Fibroblast of villous mesenchyme (primary cell): Measurements from ENCODE around the gene KY. TPM values are rescaled to one million over a fixed set of nuclear protein-coding genes. Genes with fewer than 3 reads are reported as not detected.

Experiments used
- DNase-seq: peaks from one replicate; pipeline ENCODE4 v3.0.0-alpha.2; 2010; ENCODE audit warnings: low read depth
- H3K4me3 ChIP-seq: 2 replicates; pipeline ENCODE4 v1.5.1; 2011; ENCODE audit warnings: low read depth, mild to moderate bottlenecking, low read length
- total RNA-seq: library from RNA; depleted of rRNA; stranded (reverse); fragments of >200 nt; gene quantifications from 2 replicates; pipeline ENCODE4 v1.2.3, GENCODE V29; 2012
- TF ChIP-seq, protein P1 (sequence below): IDR thresholded peaks from 2 replicates; pipeline ENCODE4 v1.5.1; 2012; ENCODE audit warnings: low read depth, mild to moderate bottlenecking, low read length; ENCODE audit not compliant: insufficient read depth

Gene KY
- total RNA-seq, 1 donor = not detected

DNA sequence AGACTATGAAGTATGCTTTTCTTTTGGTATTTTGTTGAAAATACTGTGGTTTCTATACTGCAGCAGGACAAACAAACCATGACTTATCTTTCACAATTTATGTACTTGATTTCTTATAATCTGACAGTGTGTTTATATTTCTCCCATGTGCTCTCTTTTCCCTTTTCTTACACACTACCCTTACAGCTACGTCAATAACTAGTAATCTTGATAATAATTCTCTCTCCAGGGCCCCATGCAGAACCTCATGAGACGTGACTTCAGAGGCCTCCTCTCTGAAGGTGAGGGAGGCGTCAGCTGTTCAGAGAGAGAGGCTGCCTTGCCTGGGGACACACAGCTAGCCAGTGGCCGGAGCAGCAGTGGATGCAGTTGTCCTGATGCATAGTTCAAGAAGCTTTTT is 35.9 kb downstream of the KY start:
- peak; percentile 29 for DNase-seq
- TF ChIP-seq, protein P1, sequence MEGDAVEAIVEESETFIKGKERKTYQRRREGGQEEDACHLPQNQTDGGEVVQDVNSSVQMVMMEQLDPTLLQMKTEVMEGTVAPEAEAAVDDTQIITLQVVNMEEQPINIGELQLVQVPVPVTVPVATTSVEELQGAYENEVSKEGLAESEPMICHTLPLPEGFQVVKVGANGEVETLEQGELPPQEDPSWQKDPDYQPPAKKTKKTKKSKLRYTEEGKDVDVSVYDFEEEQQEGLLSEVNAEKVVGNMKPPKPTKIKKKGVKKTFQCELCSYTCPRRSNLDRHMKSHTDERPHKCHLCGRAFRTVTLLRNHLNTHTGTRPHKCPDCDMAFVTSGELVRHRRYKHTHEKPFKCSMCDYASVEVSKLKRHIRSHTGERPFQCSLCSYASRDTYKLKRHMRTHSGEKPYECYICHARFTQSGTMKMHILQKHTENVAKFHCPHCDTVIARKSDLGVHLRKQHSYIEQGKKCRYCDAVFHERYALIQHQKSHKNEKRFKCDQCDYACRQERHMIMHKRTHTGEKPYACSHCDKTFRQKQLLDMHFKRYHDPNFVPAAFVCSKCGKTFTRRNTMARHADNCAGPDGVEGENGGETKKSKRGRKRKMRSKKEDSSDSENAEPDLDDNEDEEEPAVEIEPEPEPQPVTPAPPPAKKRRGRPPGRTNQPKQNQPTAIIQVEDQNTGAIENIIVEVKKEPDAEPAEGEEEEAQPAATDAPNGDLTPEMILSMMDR = no peak
- no peak overlapping the region for H3K4me3 ChIP-seq

DNA sequence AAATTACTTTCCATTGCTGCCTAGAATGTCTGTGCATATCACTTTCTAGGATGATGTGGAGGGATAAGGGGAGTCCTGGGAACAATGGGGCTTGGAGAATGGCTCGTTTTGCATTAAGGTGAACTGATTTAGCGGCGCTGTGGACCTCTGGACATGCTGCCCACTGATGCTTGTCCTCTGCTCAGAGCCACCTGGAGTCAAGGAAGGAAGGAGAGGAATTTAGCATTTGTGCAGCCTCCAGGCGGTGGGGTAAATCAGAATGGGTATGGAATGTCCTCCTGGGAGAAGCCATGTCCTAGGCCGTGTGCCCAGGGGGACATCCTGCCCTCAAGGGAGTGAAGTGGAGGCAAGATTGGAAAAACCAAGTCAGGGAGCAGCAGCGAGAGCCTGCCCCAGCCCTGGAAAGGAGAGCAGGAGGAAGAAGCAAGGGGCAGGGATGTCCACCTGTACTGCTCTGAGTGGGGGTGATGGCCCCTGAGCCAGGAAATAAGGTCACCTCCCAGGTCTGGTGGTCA is 37.8 kb downstream of the KY start:
- DNase-seq = no peak
- no peak overlapping the region for H3K4me3 ChIP-seq
- TF ChIP-seq, protein P1 = no peak

DNA sequence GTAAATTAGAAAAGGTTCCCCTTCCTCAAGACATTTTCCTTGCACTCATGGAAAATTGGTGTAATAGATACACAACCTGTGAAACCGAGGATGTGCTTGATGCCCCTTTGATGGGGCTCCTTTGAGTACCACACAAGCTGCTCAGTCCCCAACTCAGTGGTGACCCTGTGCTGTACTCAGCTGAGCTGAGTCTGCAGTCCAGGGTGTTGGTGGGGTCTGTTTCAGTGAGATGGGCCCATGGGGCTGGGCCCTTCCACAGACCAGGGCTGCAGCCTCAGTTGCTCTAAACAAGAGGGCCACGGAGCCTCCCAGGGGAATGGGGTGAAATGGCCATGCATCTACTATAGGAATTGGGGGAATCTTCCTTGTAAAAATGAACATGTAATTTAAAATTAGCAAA is 39.3 kb downstream of the KY start:
- TF ChIP-seq, protein P1 = no peak
- no peak for DNase-seq
- H3K4me3 ChIP-seq = no peak overlapping the region

DNA sequence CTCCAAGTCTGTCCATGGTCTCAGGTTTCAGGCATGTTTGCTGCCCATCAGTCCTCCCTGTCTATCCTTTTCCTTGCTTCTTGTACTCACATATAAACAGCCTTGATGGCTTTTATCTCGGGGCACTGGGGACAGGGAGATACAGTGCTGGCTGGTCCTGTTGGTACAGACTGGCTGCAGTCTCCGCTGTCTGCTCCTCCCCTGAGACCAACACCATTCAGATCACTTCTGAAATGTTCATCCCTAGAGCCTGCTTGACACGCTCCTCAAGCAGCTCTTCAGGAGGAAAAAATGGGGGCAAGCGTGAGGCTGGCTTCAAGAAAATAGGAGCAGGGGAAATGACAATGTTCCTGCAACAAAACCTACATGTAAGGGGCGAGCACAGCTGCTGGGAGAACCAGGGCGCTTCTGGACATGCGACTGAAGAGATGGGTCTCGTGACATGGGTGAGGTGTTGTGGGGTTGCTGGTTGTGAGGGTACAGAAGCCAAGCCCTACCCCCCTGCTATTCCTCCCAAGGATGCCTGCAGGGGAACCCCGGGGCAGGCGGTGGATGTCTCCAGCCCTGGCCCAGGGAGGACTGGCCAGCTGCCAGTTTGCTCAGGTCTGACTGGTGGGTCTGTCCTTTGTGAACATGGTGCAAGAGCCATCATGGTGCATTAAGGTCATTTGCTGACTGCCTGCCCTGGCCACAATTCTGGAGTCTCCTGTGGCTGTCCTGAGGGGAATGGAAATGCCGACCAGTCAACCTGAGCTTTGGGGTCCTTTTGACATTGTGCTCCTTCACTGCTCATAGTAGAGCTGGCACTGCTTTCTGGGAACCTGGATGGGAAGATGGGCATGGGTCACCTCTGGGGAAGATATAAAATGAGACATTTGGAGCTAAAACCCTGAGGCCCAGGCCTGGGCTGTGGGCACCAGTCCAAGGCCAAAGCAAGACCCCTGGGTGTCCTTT is 40.1 kb downstream of the KY start:
- no peak overlapping the region for H3K4me3 ChIP-seq
- no peak for DNase-seq
- TF ChIP-seq, protein P1 = no peak

DNA sequence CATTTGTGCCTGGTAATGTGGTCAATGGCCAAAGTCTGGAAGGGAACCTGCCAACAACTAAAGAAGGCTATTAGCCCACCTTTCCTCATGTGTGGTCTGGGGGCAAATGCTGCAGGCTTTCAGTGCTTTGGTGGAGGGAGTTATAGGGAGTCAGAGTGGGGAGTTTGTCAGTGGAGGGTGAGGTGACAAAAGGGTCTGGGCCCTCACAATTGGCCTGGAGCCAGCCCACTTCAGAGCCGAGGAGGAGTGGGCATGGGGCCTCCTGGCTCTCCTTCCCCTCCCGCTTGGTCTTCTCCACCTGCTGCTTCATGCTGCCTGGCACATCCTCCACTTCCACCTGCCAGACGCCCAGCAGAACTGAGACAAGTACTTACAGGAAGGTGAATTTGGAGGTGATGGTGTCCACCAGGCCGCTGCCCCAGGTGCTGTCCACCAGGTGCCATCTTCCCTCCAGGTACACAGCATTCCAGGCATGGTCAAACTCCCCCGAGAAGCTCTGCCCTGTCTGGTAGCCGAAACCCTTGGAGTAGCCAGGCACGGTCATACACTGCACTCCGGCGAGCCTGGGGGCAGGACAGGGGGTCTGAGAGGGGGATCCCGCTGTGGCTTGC is 40.9 kb downstream of the KY start:
- DNase-seq = no peak
- no peak overlapping the region for H3K4me3 ChIP-seq
- TF ChIP-seq, protein P1 = no peak

DNA sequence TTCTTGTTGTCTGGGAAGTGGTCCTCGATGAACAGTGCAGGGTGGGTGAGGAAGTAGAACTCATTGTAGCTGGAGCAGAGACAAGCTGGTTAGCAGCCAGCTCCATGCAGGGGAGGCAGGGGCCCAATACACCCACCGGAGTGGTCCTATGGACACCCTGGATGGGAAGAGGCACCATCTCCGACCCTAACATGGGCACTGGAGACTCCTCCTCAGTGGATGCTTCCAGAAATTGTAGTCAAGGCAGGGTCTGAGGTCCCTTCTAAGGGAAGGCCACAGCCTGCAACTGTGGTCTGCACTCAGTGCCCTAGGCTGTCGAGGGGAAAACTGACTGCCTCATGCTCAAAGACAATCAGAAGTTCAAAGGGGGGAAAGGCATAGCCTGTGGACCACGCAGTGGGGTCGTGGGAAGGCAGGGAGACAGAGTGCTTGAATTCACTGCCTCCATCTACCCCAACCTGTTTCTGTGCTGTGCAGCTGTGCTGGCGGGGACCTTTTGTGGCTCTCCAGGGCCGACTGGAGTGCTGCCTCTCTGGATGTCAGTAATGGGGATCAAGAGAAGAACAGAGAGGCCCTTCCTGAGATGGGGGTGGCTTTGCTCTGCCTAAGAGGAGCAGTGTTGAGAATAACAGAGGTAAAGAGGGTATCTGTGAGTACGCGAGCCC is 41.9 kb downstream of the KY start:
- H3K4me3 ChIP-seq = no peak overlapping the region
- TF ChIP-seq, protein P1 = no peak
- no peak for DNase-seq
